SK-N-SH (cell line): ENCODE data around the gene QRICH2. TPM values are rescaled to one million over a fixed set of nuclear protein-coding genes. Genes with fewer than 3 reads are reported as not detected.

Experiments
- CTCF ChIA-PET: fragments of 300-600, 350-600 bp; formaldehyde crosslinking; extraction: SDS; loops from one replicate; lab custom pipeline; 2021; lab: Yijun Ruan, JAX
- POLR2A ChIA-PET: fragments of 350-600 bp; sonication (Branson Sonifier 250); formaldehyde crosslinking; extraction: SDS; loops from one replicate; lab custom pipeline; 2020; ENCODE audit warnings: antibody characterized with exemption, inconsistent platforms; lab: Yijun Ruan, JAX
- DNase-seq: peaks from one replicate; pipeline ENCODE4 v3.0.0; 2012
- H2AFZ ChIP-seq: fragments of 200-600 bp; sonication (generic); 2 replicates; pipeline ENCODE4 v1.8.1; 2016; ENCODE audit warnings: antibody characterized with exemption, mild to moderate bottlenecking, low read depth
- H3F3A ChIP-seq: fragments of 200-600 bp; sonication (generic); replicated peaks from 2 replicates; pipeline ENCODE3; 2016; ENCODE audit warnings: antibody characterized with exemption, mild to moderate bottlenecking; ENCODE audit not compliant: insufficient read depth
- H3K27ac ChIP-seq, 2 experiments: fragments of 200-500 bp in 1 of 2; fragments of 200-600 bp in 1 of 2; sonication (Bioruptor generic) in 1 of 2; sonication (generic), shearing (Covaris generic) in 1 of 2; 2 replicates each; pipeline versions ENCODE4 v1.5.1 to v1.6.1; 2014 to 2016; ENCODE audit warnings: low read depth in 2 of 2, inconsistent platforms in 1 of 2, low read length in 1 of 2, mild to moderate bottlenecking in 1 of 2, mixed read lengths in 1 of 2
- H3K27me3 ChIP-seq: fragments of 200-600 bp; sonication (generic), shearing (Covaris generic); 2 replicates; pipeline ENCODE4 v1.6.1; 2016; ENCODE audit warnings: mixed run types; ENCODE audit not compliant: insufficient read depth
- H3K36me3 ChIP-seq, 2 experiments: fragments of 200-500 bp in 1 of 2; fragments of 200-600 bp in 1 of 2; sonication (Bioruptor generic) in 1 of 2; sonication (generic) in 1 of 2; replicated peaks in 1 of 2; 2 replicates each; pipeline versions ENCODE3 to v1.5.1; 2014 to 2016; ENCODE audit warnings: low read length in 1 of 2, mild to moderate bottlenecking in 1 of 2; ENCODE audit not compliant: insufficient read depth in 2 of 2, control insufficient read depth in 1 of 2
- H3K4me1 ChIP-seq, 2 experiments: fragments of 200-500 bp in 1 of 2; fragments of 200-600 bp in 1 of 2; sonication (Bioruptor generic) in 1 of 2; sonication (generic), shearing (Covaris generic) in 1 of 2; 2 replicates each; pipeline versions ENCODE4 v1.5.1 to v1.6.1; 2014 to 2016; ENCODE audit warnings: low read depth in 1 of 2, low read length in 1 of 2, mixed run types in 1 of 2; ENCODE audit not compliant: insufficient read depth in 2 of 2, control insufficient read depth in 1 of 2
- H3K4me2 ChIP-seq: fragments of 200-600 bp; sonication (generic), shearing (Covaris generic); 2 replicates; pipeline ENCODE4 v1.6.1; 2017; ENCODE audit warnings: mixed run types
- H3K4me3 ChIP-seq, 2 experiments: fragments of 200-500 bp in 1 of 2; fragments of 200-600 bp in 1 of 2; sonication (Bioruptor generic) in 1 of 2; sonication (generic), shearing (Covaris generic) in 1 of 2; 2 replicates each; pipeline versions ENCODE4 v1.5.1 to v1.8.1; 2014 to 2016; ENCODE audit warnings: low read depth in 2 of 2, inconsistent platforms in 1 of 2, low read length in 1 of 2, mild to moderate bottlenecking in 1 of 2, mixed read lengths in 1 of 2, moderate library complexity in 1 of 2
- H3K79me2 ChIP-seq: fragments of 200-600 bp; sonication (generic); 2 replicates; pipeline ENCODE4 v1.8.1; 2017; ENCODE audit warnings: mild to moderate bottlenecking; ENCODE audit not compliant: insufficient read depth
- H3K9ac ChIP-seq: fragments of 200-600 bp; sonication (generic); 2 replicates; pipeline ENCODE4 v1.6.1; 2017; ENCODE audit warnings: mixed run types
- H3K9me2 ChIP-seq: fragments of 200-600 bp; sonication (generic); 2 replicates; pipeline ENCODE4 v1.6.1; 2017; ENCODE audit warnings: mixed run types
- H3K9me3 ChIP-seq: fragments of 200-600 bp; sonication (generic); 2 replicates; pipeline ENCODE4 v1.6.1; 2017; ENCODE audit warnings: mixed run types, mild to moderate bottlenecking, moderate library complexity
- H4K20me1 ChIP-seq: fragments of 200-600 bp; sonication (generic); 2 replicates; pipeline ENCODE4 v1.6.1; 2017; ENCODE audit warnings: mild to moderate bottlenecking, mixed run types; ENCODE audit not compliant: insufficient read depth
- FOSL2 ChIP-seq: IDR thresholded peaks from 2 replicates; pipeline ENCODE4 v1.4.0; 2012; ENCODE audit warnings: low read depth, mild to moderate bottlenecking, moderate library complexity, borderline replicate concordance
- FOXJ3 ChIP-seq: sonication (generic); formaldehyde crosslinking; IDR thresholded peaks from 2 replicates; pipeline ENCODE4 v1.5.1; 2020; ENCODE audit warnings: mild to moderate bottlenecking, missing genetic modification reagents
- GATA2 ChIP-seq: sonication (generic); formaldehyde crosslinking; IDR thresholded peaks from 2 replicates; pipeline ENCODE4 v1.5.0; 2020; ENCODE audit warnings: mild to moderate bottlenecking, missing genetic modification reagents
- MEF2A ChIP-seq: IDR thresholded peaks from 2 replicates; pipeline ENCODE4 v1.4.0; 2012; ENCODE audit warnings: low read depth, borderline replicate concordance
- NFIC ChIP-seq: IDR thresholded peaks from 2 replicates; pipeline ENCODE4 v1.4.0; 2012; ENCODE audit warnings: borderline replicate concordance
- NRF1 ChIP-seq: IDR thresholded peaks from 2 replicates; pipeline ENCODE4 v1.6.1; 2012; ENCODE audit warnings: low read depth, mild to moderate bottlenecking, low read length
- RCOR1 ChIP-seq: fragments of 150-350 bp; IDR thresholded peaks from 2 replicates; pipeline ENCODE4 v1.6.1; 2017; ENCODE audit warnings: antibody characterized with exemption, low read length
- RXRA ChIP-seq: IDR thresholded peaks from 2 replicates; pipeline ENCODE4 v1.4.0; 2012; ENCODE audit warnings: low read depth, mild to moderate bottlenecking, borderline replicate concordance
- TAF1 ChIP-seq: IDR thresholded peaks from 2 replicates; pipeline ENCODE4 v1.6.1; 2012; ENCODE audit warnings: low read depth, mild to moderate bottlenecking, low read length, moderate library complexity, borderline replicate concordance
- TCF12 ChIP-seq: IDR thresholded peaks from 2 replicates; pipeline ENCODE4 v1.4.0; 2012
- TEAD4 ChIP-seq: IDR thresholded peaks from 2 replicates; pipeline ENCODE4 v1.4.0; 2012; ENCODE audit warnings: mild to moderate bottlenecking, borderline replicate concordance; ENCODE audit not compliant: insufficient read depth
- YY1 ChIP-seq: IDR thresholded peaks from 2 replicates; pipeline ENCODE4 v1.4.0; 2012; ENCODE audit warnings: low read depth, mild to moderate bottlenecking
- ZBTB33 ChIP-seq: IDR thresholded peaks from 2 replicates; pipeline ENCODE4 v1.4.0; 2012; ENCODE audit warnings: low read depth, borderline replicate concordance
- WGBS: methylation state at CpG from one replicate; pipeline ENCODE4 v1.1.6; 2017; ENCODE audit warnings: low lambda C conversion rate; 5-methylcytosine and 5-hydroxymethylcytosine counted together
- polyA plus RNA-seq, 3 experiments: library from polyadenylated mRNA; depleted of rRNA; stranded (reverse); fragments of >200 nt; gene quantifications; 2 replicates each; pipeline ENCODE4 v1.2.3, GENCODE V29; 2012
- TF ChIP-seq, protein P1 (sequence below): fragments of 150-350 bp; IDR thresholded peaks from 2 replicates; pipeline ENCODE4 v1.6.1; 2016; ENCODE audit warnings: mild to moderate bottlenecking, low read depth, low read length
- TF ChIP-seq, protein P2 (sequence below): IDR thresholded peaks from 2 replicates; pipeline ENCODE4 v1.4.0; 2012; ENCODE audit warnings: low read depth, borderline replicate concordance
- TF ChIP-seq, protein P3 (sequence below): fragments of 150-350 bp; IDR thresholded peaks from 2 replicates; pipeline ENCODE4 v1.6.1; 2017; ENCODE audit warnings: antibody characterized with exemption, low read length, low read depth, borderline replicate concordance

Gene QRICH2
- polyA plus RNA-seq, 1 of the 3 experiments (the other 2 are of a cell fraction) = 6.2 TPM

DNA sequence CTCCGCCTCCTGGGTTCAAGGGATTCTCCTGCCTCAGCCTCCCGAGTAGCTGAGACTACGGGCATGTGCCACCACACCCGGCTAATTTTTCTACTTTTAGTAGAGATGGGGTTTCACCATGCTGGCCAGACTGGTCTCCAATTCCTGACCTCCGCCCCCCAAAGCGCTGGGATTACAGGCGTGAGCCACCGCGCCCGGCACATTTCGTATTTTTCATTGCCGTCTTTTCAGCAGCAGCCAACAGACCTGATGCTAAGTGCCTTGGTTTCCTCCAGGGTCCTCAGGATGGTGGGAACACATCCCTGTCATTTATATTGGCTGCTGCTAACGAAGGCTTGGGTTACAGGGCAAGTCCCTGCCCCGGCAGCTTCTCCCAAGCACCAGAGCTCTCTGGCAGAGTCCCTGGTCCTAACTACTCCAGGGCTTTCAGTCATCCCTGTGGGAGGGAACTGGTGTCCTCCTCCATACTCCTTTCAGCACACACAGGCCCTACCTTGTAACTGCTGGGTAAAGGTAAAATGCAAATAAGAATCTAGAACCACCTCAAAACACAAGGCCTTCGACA lies 66.3 kb downstream of the QRICH2 start:
- TF ChIP-seq TAF1 = no peak
- no peak for TF ChIP-seq RXRA
- TF ChIP-seq, protein P1, sequence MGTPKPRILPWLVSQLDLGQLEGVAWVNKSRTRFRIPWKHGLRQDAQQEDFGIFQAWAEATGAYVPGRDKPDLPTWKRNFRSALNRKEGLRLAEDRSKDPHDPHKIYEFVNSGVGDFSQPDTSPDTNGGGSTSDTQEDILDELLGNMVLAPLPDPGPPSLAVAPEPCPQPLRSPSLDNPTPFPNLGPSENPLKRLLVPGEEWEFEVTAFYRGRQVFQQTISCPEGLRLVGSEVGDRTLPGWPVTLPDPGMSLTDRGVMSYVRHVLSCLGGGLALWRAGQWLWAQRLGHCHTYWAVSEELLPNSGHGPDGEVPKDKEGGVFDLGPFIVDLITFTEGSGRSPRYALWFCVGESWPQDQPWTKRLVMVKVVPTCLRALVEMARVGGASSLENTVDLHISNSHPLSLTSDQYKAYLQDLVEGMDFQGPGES = no peak
- TF ChIP-seq RCOR1 = no peak
- no peak for TF ChIP-seq TEAD4
- no peak for TF ChIP-seq NFIC
- TF ChIP-seq YY1 = no peak
- no peak for TF ChIP-seq GATA2
- TF ChIP-seq FOXJ3 (CRISPR knock-in tag) = no peak
- no peak for TF ChIP-seq ZBTB33
- no peak for TF ChIP-seq NRF1
- TF ChIP-seq FOSL2 = no peak
- no peak for TF ChIP-seq MEF2A
- TF ChIP-seq, protein P2, sequence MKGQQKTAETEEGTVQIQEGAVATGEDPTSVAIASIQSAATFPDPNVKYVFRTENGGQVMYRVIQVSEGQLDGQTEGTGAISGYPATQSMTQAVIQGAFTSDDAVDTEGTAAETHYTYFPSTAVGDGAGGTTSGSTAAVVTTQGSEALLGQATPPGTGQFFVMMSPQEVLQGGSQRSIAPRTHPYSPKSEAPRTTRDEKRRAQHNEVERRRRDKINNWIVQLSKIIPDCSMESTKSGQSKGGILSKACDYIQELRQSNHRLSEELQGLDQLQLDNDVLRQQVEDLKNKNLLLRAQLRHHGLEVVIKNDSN = no peak
- no peak for TF ChIP-seq TCF12
- TF ChIP-seq, protein P3, sequence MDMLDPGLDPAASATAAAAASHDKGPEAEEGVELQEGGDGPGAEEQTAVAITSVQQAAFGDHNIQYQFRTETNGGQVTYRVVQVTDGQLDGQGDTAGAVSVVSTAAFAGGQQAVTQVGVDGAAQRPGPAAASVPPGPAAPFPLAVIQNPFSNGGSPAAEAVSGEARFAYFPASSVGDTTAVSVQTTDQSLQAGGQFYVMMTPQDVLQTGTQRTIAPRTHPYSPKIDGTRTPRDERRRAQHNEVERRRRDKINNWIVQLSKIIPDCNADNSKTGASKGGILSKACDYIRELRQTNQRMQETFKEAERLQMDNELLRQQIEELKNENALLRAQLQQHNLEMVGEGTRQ = no peak
- 96% methylated on average over 15 of the region's 15 CpGs for WGBS
- DNase-seq = no peak
- H3F3A ChIP-seq = peaks cover 15% of the 10 kb centered on the region
- no peak overlapping the region for H3K27ac ChIP-seq
- peaks cover 0 to 15% of the 10 kb centered on the region in 2 experiments; a peak in 1 of 4 replicates for H3K4me1 ChIP-seq
- H3K9me3 ChIP-seq = no peaks in the 10 kb centered on the region
- no peak overlapping the region for H3K4me3 ChIP-seq
- H3K36me3 ChIP-seq = no peaks in the 10 kb centered on the region
- H3K79me2 ChIP-seq = no peaks in the 10 kb centered on the region
- ChIA-PET CTCF (interaction anchor here (0.8 to 4.2 kb wide), 6 partner anchors 13 to 63 kb away, joined by 3 to 41 read pairs (median 3); partner anchors contain the start of gene UBALD2), POLR2A (no interaction called here)
- peak overlapping the region; percentile 96; the same call in 1 of the 2 replicates for H3K4me2 ChIP-seq
- H2AFZ ChIP-seq = no peak overlapping the region
- no peak overlapping the region for H3K9ac ChIP-seq
- H4K20me1 ChIP-seq = no peaks in the 10 kb centered on the region
- no peaks in the 10 kb centered on the region for H3K9me2 ChIP-seq
- H3K27me3 ChIP-seq = no peaks in the 10 kb centered on the region
